GM19395 (cell line): ENCODE measurements around the gene OTOP2.
"Not testable (repeated sequence)": the region's sequence is repeated elsewhere in the genome, so short reads cannot be mapped to it uniquely, and the experiment has no call there.

Experiments
- ATAC-seq: cut with Tn5 transposase; IDR thresholded peaks from one replicate; pipeline ENCODE4 v1.9.1; 2021; ENCODE audit warnings: mild to moderate bottlenecking, moderate library complexity; ENCODE audit not compliant: unreplicated experiment

OTOP2 gene

GRCh38 chr17:74951680-74952421, 27.8 kb downstream of the OTOP2 start:
- no peak for ATAC-seq

- no peak for ATAC-seq
These were observed 28.5 kb downstream of the OTOP2 start for GRCh38 chr17:74952431-74953133.

GRCh38 chr17:74953134-74953687, 29.1 kb downstream of the OTOP2 start:
- ATAC-seq: no peak

- no peak for ATAC-seq
These were observed 30.0 kb downstream of the OTOP2 start for GRCh38 chr17:74954115-74954514.

GRCh38 chr17:74954665-74955421, 30.8 kb downstream of the OTOP2 start:
- ATAC-seq: no peak

- no peak for ATAC-seq
These were observed 32.0 kb downstream of the OTOP2 start for GRCh38 chr17:74956093-74956492.

- peak; percentile 50 for ATAC-seq
These were observed 34.1 kb downstream of the OTOP2 start for GRCh38 chr17:74957935-74958740.

GRCh38 chr17:74959826-74960515, 35.9 kb downstream of the OTOP2 start:
- ATAC-seq: no peak

- ATAC-seq: no peak
These were observed 36.7 kb downstream of the OTOP2 start for GRCh38 chr17:74960570-74961342.

GRCh38 chr17:74961657-74962350, 37.7 kb downstream of the OTOP2 start:
- ATAC-seq: no peak

GRCh38 chr17:74962622-74963394, 38.7 kb downstream of the OTOP2 start:
- ATAC-seq: no peak

- ATAC-seq: no peak
These were observed 39.6 kb downstream of the OTOP2 start for GRCh38 chr17:74963656-74964055.

- ATAC-seq: no peak
These were observed 40.2 kb downstream of the OTOP2 start for GRCh38 chr17:74964246-74964761.

GRCh38 chr17:74964988-74965622, 41.0 kb downstream of the OTOP2 start:
- ATAC-seq: no peak

- ATAC-seq: no peak
These were observed 44.3 kb downstream of the OTOP2 start for GRCh38 chr17:74968361-74968780.

GRCh38 chr17:74969501-74969900, 45.4 kb downstream of the OTOP2 start:
- not testable (repeated sequence) for ATAC-seq

GRCh38 chr17:74970395-74970794, 46.3 kb downstream of the OTOP2 start:
- ATAC-seq: no peak
